Measurements from ENCODE around the gene PAM.

- TF ChIP-seq CTCF (IDR thresholded peaks at IDR 0.05) (no peak), POLR2AphosphoS5 (IDR thresholded peaks at IDR 0.05) (no peak)
Observed at GRCh38 chr5:102749416-102750030, 5.6 kb upstream of the PAM start.

Measured in prostate gland (tissue), 2 donors.